Naive B cell (primary cell): ENCODE data around the gene WDR20. TPM values are rescaled to one million over a fixed set of nuclear protein-coding genes. Genes with fewer than 3 reads are reported as not detected.
"Not testable (repeated sequence)": the region's sequence is repeated elsewhere in the genome, so short reads cannot be mapped to it uniquely, and the experiment has no call there.

ENCODE experiments used
- ATAC-seq, 2 donors: fragments of 150-1000 bp; cut with Tn5 transposase; 2 replicates each; pipeline ENCODE4 v1.10.0; 2021; ENCODE audit warnings: low read depth in 2 of 2, mild to moderate bottlenecking in 2 of 2, moderate library complexity in 2 of 2
- DNase-seq: peaks from one replicate; pipeline ENCODE4 v3.0.0; 2022
- H3K27ac Mint-ChIP-seq, 6 donors: one replicate each; pipeline ENCODE4 v1.8.0; 2020 to 2022; ENCODE audit warnings: mild to moderate bottlenecking in 6 of 6, mixed read lengths in 6 of 6, moderate library complexity in 5 of 6, inconsistent platforms in 2 of 6
- H3K27me3 Mint-ChIP-seq, 3 donors: one replicate each; pipeline ENCODE4 v1.8.0; 2021 to 2022; ENCODE audit warnings: mixed read lengths in 3 of 3, mild to moderate bottlenecking in 1 of 3
- H3K36me3 Mint-ChIP-seq, 2 donors: one replicate each; pipeline ENCODE4 v1.8.0; 2020 to 2022; ENCODE audit warnings: mixed read lengths in 2 of 2, inconsistent platforms in 1 of 2, mild to moderate bottlenecking in 1 of 2
- H3K4me1 Mint-ChIP-seq, 3 donors: one replicate each; pipeline ENCODE4 v1.8.0; 2020 to 2022; ENCODE audit warnings: mixed read lengths in 3 of 3, inconsistent platforms in 1 of 3, mild to moderate bottlenecking in 1 of 3, moderate library complexity in 1 of 3
- H3K4me3 Mint-ChIP-seq, 8 donors: one replicate each; pipeline ENCODE4 v1.8.0; 2020 to 2022; ENCODE audit warnings: mild to moderate bottlenecking in 8 of 8, mixed read lengths in 8 of 8, moderate library complexity in 8 of 8, inconsistent platforms in 2 of 8
- H3K9me3 Mint-ChIP-seq, 7 donors: one replicate each; pipeline ENCODE4 v1.8.0; 2020 to 2022; ENCODE audit warnings: mixed read lengths in 7 of 7, mild to moderate bottlenecking in 5 of 7, inconsistent platforms in 2 of 7, moderate library complexity in 1 of 7
- polyA plus RNA-seq, 6 donors: library from polyadenylated mRNA; unstranded; fragments of 300-500 nt; fragmentation: Illumina TruSeq; gene quantifications; one replicate each; pipeline ENCODE4 v1.2.3, GENCODE V29; 2021; ENCODE audit warnings: low read depth in 6 of 6

Gene WDR20
- polyA plus RNA-seq, 6 donors from 2014 or later: 11.2 to 23.1 (median 17.3) TPM

DNA sequence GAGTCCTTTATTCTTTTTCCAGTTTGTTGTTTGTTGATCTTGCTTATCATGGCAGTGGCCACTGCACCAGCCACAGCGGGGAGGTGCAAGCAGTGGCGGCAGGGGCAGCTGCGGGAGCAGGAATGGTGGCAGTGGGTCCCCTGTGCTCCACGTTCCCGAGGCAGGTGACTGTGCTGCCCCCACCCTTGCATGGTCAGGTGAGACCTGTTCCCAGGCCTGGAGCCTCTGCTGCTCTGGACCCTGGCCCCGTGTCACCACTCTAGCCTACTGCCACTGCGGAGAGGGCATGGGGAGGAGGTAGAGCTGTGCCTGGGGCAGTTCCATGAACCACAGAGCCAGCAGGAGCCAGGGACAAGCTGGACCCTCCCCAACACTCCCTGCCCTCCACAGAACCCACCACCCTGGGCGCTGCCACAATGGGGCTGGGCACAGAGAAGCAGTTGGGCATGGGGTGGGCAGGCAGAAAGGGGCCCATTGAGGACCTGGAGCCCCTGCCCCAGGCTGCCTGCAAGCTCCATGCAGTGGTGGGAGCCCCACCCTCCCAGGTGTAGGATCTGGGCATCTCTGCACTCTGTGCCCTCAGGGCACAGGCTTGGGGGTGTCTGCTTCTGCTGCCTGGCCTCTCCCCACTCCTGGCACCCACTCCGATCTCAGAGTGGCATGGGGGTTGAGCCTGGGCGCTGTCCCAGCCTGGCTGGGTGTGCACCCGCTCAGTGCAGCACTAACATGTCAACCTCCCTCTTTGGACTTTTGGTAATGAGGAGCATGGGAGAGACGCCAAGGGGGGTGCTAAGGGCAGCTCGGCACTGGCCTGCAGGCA lies 23.1 kb upstream of the WDR20 start:
- no peak for ATAC-seq
- H3K27ac Mint-ChIP-seq: no peak overlapping the region
- no peaks in the 10 kb centered on the region for H3K27me3 Mint-ChIP-seq
- no peaks in the 10 kb centered on the region for H3K4me1 Mint-ChIP-seq
- H3K4me3 Mint-ChIP-seq: no peak overlapping the region
- H3K36me3 Mint-ChIP-seq: peaks cover 8 to 10% of the 10 kb centered on the region in 2 donors
- peaks cover 0 to 15% (median 4%) of the 10 kb centered on the region in 7 donors for H3K9me3 Mint-ChIP-seq
- no peak for DNase-seq

GRCh38 chr14:102117852-102118251 lies 21.8 kb upstream of the WDR20 start:
- peaks cover 8 to 10% of the 10 kb centered on the region in 2 donors for H3K36me3 Mint-ChIP-seq
- no peak for DNase-seq

DNA sequence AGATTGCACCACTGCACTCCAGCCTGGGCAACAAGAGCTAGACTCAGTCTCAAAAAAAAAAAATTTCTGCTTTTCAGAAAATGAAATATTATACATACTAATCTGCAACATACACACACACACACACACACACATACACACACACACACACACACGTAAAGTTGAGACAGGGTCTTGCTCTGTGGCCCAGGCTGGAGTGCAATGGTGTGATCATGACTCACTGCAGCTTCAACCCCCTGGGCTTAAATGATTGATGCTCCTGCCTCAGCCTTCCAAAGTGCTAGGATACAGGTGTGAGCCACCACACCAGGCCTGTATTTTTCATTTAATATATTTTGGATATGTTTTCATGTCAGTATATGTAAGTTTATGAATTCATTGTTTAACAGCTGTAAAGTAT lies 18.8 kb upstream of the WDR20 start:
- Mint-ChIP-seq H3K9me3 (peaks cover 0 to 11% (median 4%) of the 10 kb centered on the region in 7 donors), H3K4me3 (no peak overlapping the region), H3K27ac (no peak overlapping the region), H3K36me3 (peaks cover 8 to 10% of the 10 kb centered on the region in 2 donors), H3K27me3 (no peaks in the 10 kb centered on the region), H3K4me1 (no peaks in the 10 kb centered on the region)
- DNase-seq (no peak), ATAC-seq (no peak)

More at GRCh38 chr14:102117852-102118251, 21.8 kb upstream of the WDR20 start:
- H3K27me3 Mint-ChIP-seq: no peaks in the 10 kb centered on the region
- peaks cover 0 to 11% (median 4%) of the 10 kb centered on the region in 7 donors for H3K9me3 Mint-ChIP-seq
- no peak for ATAC-seq
- no peaks in the 10 kb centered on the region for H3K4me1 Mint-ChIP-seq
- no peak overlapping the region for H3K27ac Mint-ChIP-seq
- no peak overlapping the region for H3K4me3 Mint-ChIP-seq

GRCh38 chr14:102121567-102121966 lies 18.1 kb upstream of the WDR20 start:
- H3K9me3 Mint-ChIP-seq: peaks cover 0 to 11% (median 4%) of the 10 kb centered on the region in 7 donors
- DNase-seq (no peak), ATAC-seq (no peak)
- peaks cover 8 to 10% of the 10 kb centered on the region in 2 donors for H3K36me3 Mint-ChIP-seq
- no peak overlapping the region for H3K4me3 Mint-ChIP-seq
- no peaks in the 10 kb centered on the region for H3K27me3 Mint-ChIP-seq
- H3K4me1 Mint-ChIP-seq: no peaks in the 10 kb centered on the region
- no peak overlapping the region for H3K27ac Mint-ChIP-seq

GRCh38 chr14:102124419-102124818 lies 15.3 kb upstream of the WDR20 start:
- DNase-seq (no peak), ATAC-seq (no peak)
- no peaks in the 10 kb centered on the region for H3K27me3 Mint-ChIP-seq
- no peaks in the 10 kb centered on the region for H3K4me1 Mint-ChIP-seq
- no peaks in the 10 kb centered on the region for H3K9me3 Mint-ChIP-seq
- peak overlapping the region in 2 of 6 donors; percentile 38 to 57 for H3K27ac Mint-ChIP-seq
- no peak overlapping the region for H3K4me3 Mint-ChIP-seq
- no peaks in the 10 kb centered on the region for H3K36me3 Mint-ChIP-seq

DNA sequence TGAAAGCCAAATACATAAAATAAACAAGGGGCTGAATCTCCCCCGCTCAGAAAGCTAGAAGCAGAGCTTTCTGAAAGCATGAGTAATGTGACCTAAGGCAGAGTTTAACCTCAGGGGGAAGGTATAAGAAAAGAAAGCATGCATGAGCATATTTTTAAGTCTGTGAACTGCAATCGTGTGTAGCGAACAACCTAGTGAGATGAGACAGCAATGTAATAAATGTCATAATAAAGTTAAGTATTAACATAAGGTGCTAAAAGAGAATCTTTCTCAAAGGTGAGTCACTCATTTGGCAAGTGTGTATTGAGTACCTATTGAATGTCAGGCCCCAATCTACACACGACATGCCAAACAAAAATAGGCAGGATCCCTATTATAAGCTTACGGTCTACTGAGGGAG lies 14.2 kb upstream of the WDR20 start:
- no peaks in the 10 kb centered on the region for H3K9me3 Mint-ChIP-seq
- H3K36me3 Mint-ChIP-seq: no peaks in the 10 kb centered on the region
- H3K4me3 Mint-ChIP-seq: no peak overlapping the region
- ATAC-seq: no peak
- DNase-seq: no peak
- no peaks in the 10 kb centered on the region for H3K27me3 Mint-ChIP-seq
- no peak overlapping the region for H3K27ac Mint-ChIP-seq
- H3K4me1 Mint-ChIP-seq: no peaks in the 10 kb centered on the region

DNA sequence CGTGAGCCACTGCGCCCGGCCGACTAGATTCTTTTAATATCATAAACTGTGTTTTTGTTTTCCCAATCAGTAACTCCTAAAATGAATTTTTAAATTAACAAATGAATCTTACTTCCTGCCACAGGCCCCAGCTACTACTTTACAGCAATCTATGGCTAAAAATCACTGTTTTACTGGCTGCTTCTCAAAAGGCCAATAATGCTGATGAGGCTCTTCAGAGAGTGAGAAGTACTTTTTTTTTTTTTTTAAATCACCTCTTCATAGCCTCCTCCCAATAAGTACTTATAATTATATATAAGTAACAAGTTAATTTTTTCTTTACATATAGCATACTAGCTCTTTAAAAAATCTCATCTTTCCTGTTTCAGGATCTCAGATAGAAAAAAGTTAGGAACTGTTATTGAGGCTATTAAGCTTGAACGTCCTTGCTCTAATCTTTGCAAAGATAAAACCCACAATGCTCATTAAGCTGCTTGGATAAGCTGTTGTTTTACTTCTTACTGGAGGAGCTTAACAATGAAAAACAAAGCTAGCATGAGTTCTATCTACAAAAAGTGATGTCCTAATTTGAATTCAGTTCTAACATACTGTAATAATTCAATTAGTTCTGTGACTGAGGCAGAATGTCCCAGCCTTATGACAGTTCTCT lies 12.8 kb upstream of the WDR20 start:
- ATAC-seq (no peak), DNase-seq (no peak)
- H3K27me3 Mint-ChIP-seq: no peaks in the 10 kb centered on the region
- H3K4me3 Mint-ChIP-seq: no peak overlapping the region
- no peaks in the 10 kb centered on the region for H3K9me3 Mint-ChIP-seq
- H3K27ac Mint-ChIP-seq: no peak overlapping the region
- H3K36me3 Mint-ChIP-seq: no peaks in the 10 kb centered on the region
- no peaks in the 10 kb centered on the region for H3K4me1 Mint-ChIP-seq

DNA sequence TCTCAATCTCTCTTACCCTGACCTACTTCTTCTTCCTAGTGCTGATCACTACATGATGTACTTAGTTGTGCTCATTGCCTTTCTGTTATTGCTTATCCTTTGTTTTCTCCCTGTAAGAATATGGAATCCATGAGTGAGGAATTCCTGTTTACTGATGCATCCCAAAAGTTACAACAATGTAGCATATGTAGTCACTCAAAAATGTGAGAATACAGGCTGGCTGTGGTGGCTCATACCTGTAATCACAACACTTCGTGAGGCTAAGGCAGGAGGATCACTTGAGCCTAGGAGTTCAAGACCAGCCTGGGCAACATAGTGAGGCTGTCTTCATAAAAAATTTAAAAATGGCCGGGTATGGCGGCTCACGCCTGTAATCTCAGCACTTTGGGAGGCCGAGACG lies 8.0 kb upstream of the WDR20 start:
- no peak overlapping the region for H3K27ac Mint-ChIP-seq
- ATAC-seq (no peak), DNase-seq (no peak)
- H3K36me3 Mint-ChIP-seq: peaks cover 0 to 5% of the 10 kb centered on the region in 2 donors
- H3K4me1 Mint-ChIP-seq: no peaks in the 10 kb centered on the region
- H3K9me3 Mint-ChIP-seq: no peaks in the 10 kb centered on the region
- no peaks in the 10 kb centered on the region for H3K27me3 Mint-ChIP-seq
- no peak overlapping the region for H3K4me3 Mint-ChIP-seq

DNA sequence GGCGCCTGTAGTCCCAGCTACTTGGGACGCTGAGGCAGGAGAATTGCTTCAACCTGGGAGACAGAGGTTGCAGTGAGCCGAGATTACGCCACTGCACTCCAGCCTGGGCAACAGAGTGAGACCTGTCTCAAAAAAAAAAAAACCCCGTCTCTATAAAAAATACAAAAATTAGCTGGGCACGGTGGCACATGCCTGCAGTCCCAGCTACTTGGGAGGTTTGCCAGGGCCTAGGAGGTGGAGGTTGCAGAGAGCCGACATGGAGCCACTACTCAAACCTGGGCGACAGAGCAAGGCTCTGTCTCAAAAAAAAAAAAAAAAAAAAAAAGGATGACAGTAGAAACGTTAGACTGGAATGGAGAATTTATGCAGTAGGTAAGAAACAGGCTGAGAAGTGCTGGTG lies 5.7 kb upstream of the WDR20 start:
- H3K4me1 Mint-ChIP-seq, ATAC-seq, H3K27me3 Mint-ChIP-seq, H3K9me3 Mint-ChIP-seq, H3K27ac Mint-ChIP-seq, DNase-seq, H3K4me3 Mint-ChIP-seq, H3K36me3 Mint-ChIP-seq: not testable (repeated sequence)

DNA sequence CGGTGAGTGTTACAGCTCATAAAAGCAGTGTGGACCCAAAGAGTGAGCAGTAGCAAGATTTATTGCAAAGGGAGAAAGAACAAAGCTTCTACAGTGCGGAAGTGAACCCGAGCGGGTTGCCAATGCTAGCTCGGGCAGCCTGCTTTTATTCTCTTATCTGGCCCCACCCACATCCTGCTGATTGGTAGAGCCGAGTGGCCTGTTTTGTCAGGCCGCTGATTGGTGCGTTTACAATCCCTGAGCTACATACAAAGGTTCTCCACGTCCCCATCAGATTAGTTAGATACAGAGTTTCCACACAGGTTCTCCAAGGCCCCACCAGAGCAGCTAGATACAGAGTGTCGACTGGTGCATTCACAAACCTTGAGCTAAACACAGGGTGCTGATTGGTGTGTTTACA lies 5.0 kb upstream of the WDR20 start:
- not testable (repeated sequence) for DNase-seq, H3K36me3 Mint-ChIP-seq, H3K9me3 Mint-ChIP-seq, H3K4me1 Mint-ChIP-seq, ATAC-seq, H3K4me3 Mint-ChIP-seq, H3K27me3 Mint-ChIP-seq
- H3K27ac Mint-ChIP-seq: peak overlapping the region in 1 of 6 donors; percentile 49

DNA sequence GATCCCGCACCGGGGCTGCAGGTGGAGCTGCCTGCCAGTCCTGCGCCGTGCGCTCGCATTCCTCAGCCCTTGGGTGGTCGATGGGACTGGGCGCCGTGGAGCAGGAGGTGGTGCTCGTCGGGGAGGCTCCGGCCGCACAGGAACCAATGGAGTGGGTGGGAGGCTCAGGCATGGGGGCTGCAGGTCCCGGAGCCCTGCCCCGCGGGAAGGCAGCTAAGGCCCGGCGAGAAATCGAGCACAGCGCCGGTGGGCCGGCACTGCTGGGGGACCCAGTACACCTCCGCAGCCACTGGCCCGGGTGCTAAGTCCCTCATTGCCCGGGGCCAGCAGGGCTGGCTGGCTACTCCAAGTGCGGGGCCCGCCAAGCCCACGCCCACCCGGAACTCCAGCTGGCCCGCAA lies 4.2 kb upstream of the WDR20 start:
- not testable (repeated sequence) for H3K27me3 Mint-ChIP-seq, H3K9me3 Mint-ChIP-seq, H3K36me3 Mint-ChIP-seq, ATAC-seq, H3K27ac Mint-ChIP-seq, DNase-seq, H3K4me3 Mint-ChIP-seq
- peaks cover 10 to 12% (median 11%) of the 10 kb centered on the region in 3 donors for H3K4me1 Mint-ChIP-seq

DNA sequence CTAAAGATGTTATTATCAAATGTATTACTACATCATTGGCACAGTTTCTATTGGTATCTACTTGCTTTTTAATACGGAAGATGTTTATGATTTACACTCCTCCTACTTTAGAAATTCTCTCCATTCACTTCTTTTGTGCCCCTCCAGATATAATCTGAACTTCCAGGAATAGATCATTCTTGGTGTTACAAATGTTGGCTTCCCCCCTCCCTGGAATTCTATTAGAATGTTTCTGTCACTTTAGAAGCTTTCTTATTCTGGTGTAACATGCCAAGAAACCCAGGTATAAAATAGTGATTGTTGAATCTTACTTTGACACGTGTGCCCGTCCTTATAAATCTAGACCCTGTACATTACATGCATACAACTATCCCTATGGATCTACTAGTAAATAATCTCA lies 1.2 kb upstream of the WDR20 start:
- Mint-ChIP-seq H3K4me3 (peak overlapping the region; percentile 96 to 100 (median 99)), H3K36me3 (peaks cover 0 to 5% of the 10 kb centered on the region in 2 donors), H3K4me1 (peaks cover 17 to 22% (median 18%) of the 10 kb centered on the region in 3 donors), H3K27ac (peak overlapping the region in 5 of 6 donors; percentile 17 to 99 (median 95)), H3K9me3 (no peaks in the 10 kb centered on the region), H3K27me3 (no peaks in the 10 kb centered on the region)
- ATAC-seq (no peak), DNase-seq (no peak)

GRCh38 chr14:102138961-102139285 lies 774 bp upstream of the WDR20 start:
- ATAC-seq (no peak), DNase-seq (no peak)
- H3K36me3 Mint-ChIP-seq: peaks cover 0 to 5% of the 10 kb centered on the region in 2 donors
- H3K9me3 Mint-ChIP-seq: no peaks in the 10 kb centered on the region
- peak overlapping the region; percentile 17 to 99 (median 94) for H3K27ac Mint-ChIP-seq
- H3K4me3 Mint-ChIP-seq: peak overlapping the region; percentile 96 to 100 (median 99)
- peaks cover 17 to 22% (median 18%) of the 10 kb centered on the region in 3 donors for H3K4me1 Mint-ChIP-seq
- no peaks in the 10 kb centered on the region for H3K27me3 Mint-ChIP-seq
